SK-N-SH treated with all-trans-retinoic acid at 6 μM for 48 hours (cell line): ENCODE data around the gene CCDC182.

Experiments
- ESRRG ChIP-seq: fragments of 250-450 bp; sonication (Bioruptor Pico); IDR thresholded peaks from 2 replicates; pipeline ENCODE4 v1.6.1; 2021; ENCODE audit warnings: mild to moderate bottlenecking
- ISL1 ChIP-seq: fragments of 250-450 bp; sonication (Bioruptor Pico); IDR thresholded peaks from 2 replicates; pipeline ENCODE4 v2.1.2; 2022; ENCODE audit warnings: mild to moderate bottlenecking, moderate library complexity
- PPARA ChIP-seq: fragments of 250-450 bp; sonication (Bioruptor Pico); IDR thresholded peaks from 2 replicates; pipeline ENCODE4 v1.5.0; 2020; ENCODE audit warnings: mild to moderate bottlenecking, borderline replicate concordance
- RARB ChIP-seq: fragments of 250-450 bp; sonication (Bioruptor Pico); IDR thresholded peaks from 2 replicates; pipeline ENCODE4 v1.8.0; 2021; ENCODE audit warnings: mild to moderate bottlenecking, moderate library complexity
- TOX ChIP-seq: fragments of 250-450 bp; sonication (Bioruptor Pico); IDR thresholded peaks from 2 replicates; pipeline ENCODE4 v1.8.0; 2021; ENCODE audit warnings: mild to moderate bottlenecking, moderate library complexity, borderline replicate concordance
- ZFP30 ChIP-seq: fragments of 450-650 bp; formaldehyde crosslinking; IDR thresholded peaks from 2 replicates; pipeline ENCODE4 v1.5.0; 2022; ENCODE audit warnings: mild to moderate bottlenecking, moderate library complexity
- ZNF565 ChIP-seq: fragments of 450-650 bp; formaldehyde crosslinking; conservative IDR thresholded peaks from 2 replicates; pipeline ENCODE4 v1.5.0; 2020; ENCODE audit warnings: low read depth, mild to moderate bottlenecking, moderate library complexity

DNA sequence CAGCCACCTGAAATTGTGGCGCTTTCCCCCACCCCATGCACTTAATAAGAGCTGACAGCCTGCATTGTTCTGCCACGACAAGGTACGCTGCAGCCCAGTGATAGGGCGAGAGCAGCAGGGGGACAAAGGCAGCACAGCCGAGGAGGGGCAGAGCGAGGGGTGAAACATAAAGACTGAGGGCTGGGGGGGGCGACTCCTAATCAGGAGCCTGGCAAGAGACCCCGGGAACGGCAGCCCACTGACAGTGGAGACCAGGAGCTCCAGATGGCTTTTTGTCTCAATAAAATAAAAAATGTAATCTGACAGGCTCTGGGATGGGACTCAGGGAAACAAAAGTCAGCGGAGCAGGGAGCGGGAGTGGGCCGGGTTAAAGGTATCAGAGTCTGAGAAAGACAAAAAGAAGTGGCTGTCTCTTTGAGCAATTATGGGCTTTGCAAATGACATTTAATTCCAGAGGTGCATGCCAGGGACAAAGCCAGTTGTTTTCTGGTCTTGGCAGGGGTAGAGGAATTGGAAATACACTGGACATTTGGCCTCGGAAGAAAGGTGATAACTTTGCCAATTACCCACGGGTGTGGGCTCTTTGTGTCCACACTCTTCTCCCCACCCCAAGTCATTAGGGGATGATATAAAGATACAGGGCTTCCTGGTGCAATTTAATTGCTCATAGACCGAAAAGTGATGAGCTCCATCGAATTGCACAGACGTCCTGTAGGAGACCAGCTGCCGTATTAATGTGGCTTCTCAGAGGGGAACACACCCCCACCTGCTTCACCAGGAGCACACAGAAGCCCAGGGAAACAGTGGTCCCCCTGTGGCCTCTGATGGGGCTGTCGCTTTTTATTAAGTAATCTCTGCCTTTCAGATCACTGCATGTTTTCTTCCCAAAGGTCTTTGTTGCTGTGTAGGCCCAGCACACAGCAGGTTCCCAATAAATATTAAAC, 17.6 kb upstream of the CCDC182 start:
- TF ChIP-seq ZFP30 (CRISPR knock-in tag) (no peak), RARB (CRISPR knock-in tag) (no peak), ZNF565 (no peak), PPARA (no peak), ESRRG (CRISPR knock-in tag) (no peak), ISL1 (CRISPR knock-in tag) (no peak), TOX (CRISPR knock-in tag) (no peak)
